ENCODE measurements around the gene SLC6A13.

The SLC6A13 gene

GRCh38 chr12:278046-278445 lies 15.4 kb upstream of the SLC6A13 start:
- Histone ChIP-seq H2AFZ (ENCODE audit: low read depth, low read length) (no peak overlapping the region), H3K9me3 (ENCODE audit: low read length) (no peaks in the 10 kb centered on the region), H3K36me3 (ENCODE audit: insufficient read depth, low read length) (peaks cover 19% of the 10 kb centered on the region), H3K4me1 (ENCODE audit: insufficient read depth, low read length) (no peaks in the 10 kb centered on the region), H3K4me3 (ENCODE audit: low read length) (no peak overlapping the region), H3K27me3 (ENCODE audit: insufficient read depth, low read length) (no peaks in the 10 kb centered on the region)

GRCh38 chr12:275812-276211 lies 13.2 kb upstream of the SLC6A13 start:
- H3K27me3 ChIP-seq (ENCODE audit: insufficient read depth, low read length) = no peaks in the 10 kb centered on the region
- no peak overlapping the region for H3K4me3 ChIP-seq (ENCODE audit: low read length)
- H3K36me3 ChIP-seq (ENCODE audit: insufficient read depth, low read length) = peaks cover 17% of the 10 kb centered on the region
- no peaks in the 10 kb centered on the region for H3K4me1 ChIP-seq (ENCODE audit: insufficient read depth, low read length)
- no peak overlapping the region for H2AFZ ChIP-seq (ENCODE audit: low read depth, low read length)
- H3K9me3 ChIP-seq (ENCODE audit: low read length) = no peaks in the 10 kb centered on the region

- Histone ChIP-seq H2AFZ (ENCODE audit: low read depth, low read length) (no peak overlapping the region), H3K9me3 (ENCODE audit: low read length) (no peaks in the 10 kb centered on the region), H3K4me3 (ENCODE audit: low read length) (no peak overlapping the region), H3K36me3 (ENCODE audit: insufficient read depth, low read length) (no peaks in the 10 kb centered on the region), H3K4me1 (ENCODE audit: insufficient read depth, low read length) (peaks cover under 1% of the 10 kb centered on the region), H3K27me3 (ENCODE audit: insufficient read depth, low read length) (no peaks in the 10 kb centered on the region)
These were observed 10.7 kb upstream of the SLC6A13 start for GRCh38 chr12:273382-273781.

GRCh38 chr12:272942-273341 lies 10.3 kb upstream of the SLC6A13 start:
- H3K4me3 ChIP-seq (ENCODE audit: low read length) = no peak overlapping the region
- no peaks in the 10 kb centered on the region for H3K27me3 ChIP-seq (ENCODE audit: insufficient read depth, low read length)
- no peak overlapping the region for H2AFZ ChIP-seq (ENCODE audit: low read depth, low read length)
- H3K9me3 ChIP-seq (ENCODE audit: low read length) = no peaks in the 10 kb centered on the region
- peaks cover 5% of the 10 kb centered on the region for H3K4me1 ChIP-seq (ENCODE audit: insufficient read depth, low read length)
- H3K36me3 ChIP-seq (ENCODE audit: insufficient read depth, low read length) = no peaks in the 10 kb centered on the region

- Histone ChIP-seq H2AFZ (ENCODE audit: low read depth, low read length) (no peak overlapping the region), H3K36me3 (ENCODE audit: insufficient read depth, low read length) (no peaks in the 10 kb centered on the region), H3K9me3 (ENCODE audit: low read length) (no peaks in the 10 kb centered on the region), H3K4me1 (ENCODE audit: insufficient read depth, low read length) (peaks cover 7% of the 10 kb centered on the region), H3K4me3 (ENCODE audit: low read length) (no peak overlapping the region), H3K27me3 (ENCODE audit: insufficient read depth, low read length) (no peaks in the 10 kb centered on the region)
These were observed 8.5 kb upstream of the SLC6A13 start for GRCh38 chr12:271161-271560.

- H3K36me3 ChIP-seq (ENCODE audit: insufficient read depth, low read length) = no peaks in the 10 kb centered on the region
- no peaks in the 10 kb centered on the region for H3K27me3 ChIP-seq (ENCODE audit: insufficient read depth, low read length)
- no peak overlapping the region for H2AFZ ChIP-seq (ENCODE audit: low read depth, low read length)
- no peaks in the 10 kb centered on the region for H3K9me3 ChIP-seq (ENCODE audit: low read length)
- peaks cover 7% of the 10 kb centered on the region for H3K4me1 ChIP-seq (ENCODE audit: insufficient read depth, low read length)
- no peak overlapping the region for H3K4me3 ChIP-seq (ENCODE audit: low read length)
These were observed 6.6 kb upstream of the SLC6A13 start for GRCh38 chr12:269191-269590.

GRCh38 chr12:268483-268840 lies 5.8 kb upstream of the SLC6A13 start:
- Histone ChIP-seq H3K27me3 (ENCODE audit: insufficient read depth, low read length) (no peaks in the 10 kb centered on the region), H3K9me3 (ENCODE audit: low read length) (no peaks in the 10 kb centered on the region), H3K4me3 (ENCODE audit: low read length) (no peak overlapping the region), H3K36me3 (ENCODE audit: insufficient read depth, low read length) (no peaks in the 10 kb centered on the region), H2AFZ (ENCODE audit: low read depth, low read length) (no peak overlapping the region), H3K4me1 (ENCODE audit: insufficient read depth, low read length) (peaks cover 7% of the 10 kb centered on the region)

- Histone ChIP-seq H3K9me3 (ENCODE audit: low read length) (no peaks in the 10 kb centered on the region), H3K27me3 (ENCODE audit: insufficient read depth, low read length) (no peaks in the 10 kb centered on the region), H3K4me3 (ENCODE audit: low read length) (no peak overlapping the region), H3K36me3 (ENCODE audit: insufficient read depth, low read length) (no peaks in the 10 kb centered on the region), H2AFZ (ENCODE audit: low read depth, low read length) (no peak overlapping the region), H3K4me1 (ENCODE audit: insufficient read depth, low read length) (peaks cover 8% of the 10 kb centered on the region)
These were observed 5.2 kb upstream of the SLC6A13 start for GRCh38 chr12:267581-268482.

- Histone ChIP-seq H3K4me3 (ENCODE audit: low read length) (no peak overlapping the region), H3K9me3 (ENCODE audit: low read length) (no peaks in the 10 kb centered on the region), H3K36me3 (ENCODE audit: insufficient read depth, low read length) (no peaks in the 10 kb centered on the region), H2AFZ (ENCODE audit: low read depth, low read length) (no peak overlapping the region), H3K4me1 (ENCODE audit: insufficient read depth, low read length) (peaks cover 8% of the 10 kb centered on the region), H3K27me3 (ENCODE audit: insufficient read depth, low read length) (no peaks in the 10 kb centered on the region)
These were observed 2.5 kb upstream of the SLC6A13 start for GRCh38 chr12:265096-265495.

- H2AFZ ChIP-seq (ENCODE audit: low read depth, low read length) = no peak overlapping the region
- H3K4me1 ChIP-seq (ENCODE audit: insufficient read depth, low read length) = peaks cover 8% of the 10 kb centered on the region
- no peaks in the 10 kb centered on the region for H3K9me3 ChIP-seq (ENCODE audit: low read length)
- H3K4me3 ChIP-seq (ENCODE audit: low read length) = no peak overlapping the region
- H3K36me3 ChIP-seq (ENCODE audit: insufficient read depth, low read length) = no peaks in the 10 kb centered on the region
- no peaks in the 10 kb centered on the region for H3K27me3 ChIP-seq (ENCODE audit: insufficient read depth, low read length)
These were observed 1.6 kb upstream of the SLC6A13 start for GRCh38 chr12:264269-264668.

GRCh38 chr12:263574-263973 lies 938 bp upstream of the SLC6A13 start:
- H3K36me3 ChIP-seq (ENCODE audit: insufficient read depth, low read length) = no peaks in the 10 kb centered on the region
- H3K27me3 ChIP-seq (ENCODE audit: insufficient read depth, low read length) = no peaks in the 10 kb centered on the region
- no peak overlapping the region for H2AFZ ChIP-seq (ENCODE audit: low read depth, low read length)
- no peak overlapping the region for H3K4me3 ChIP-seq (ENCODE audit: low read length)
- peaks cover 8% of the 10 kb centered on the region for H3K4me1 ChIP-seq (ENCODE audit: insufficient read depth, low read length)
- H3K9me3 ChIP-seq (ENCODE audit: low read length) = no peaks in the 10 kb centered on the region

- no peak overlapping the region for H2AFZ ChIP-seq (ENCODE audit: low read depth, low read length)
- H3K4me3 ChIP-seq (ENCODE audit: low read length) = no peak overlapping the region
- no peaks in the 10 kb centered on the region for H3K9me3 ChIP-seq (ENCODE audit: low read length)
- H3K36me3 ChIP-seq (ENCODE audit: insufficient read depth, low read length) = no peaks in the 10 kb centered on the region
- peaks cover 2% of the 10 kb centered on the region for H3K4me1 ChIP-seq (ENCODE audit: insufficient read depth, low read length)
- H3K27me3 ChIP-seq (ENCODE audit: insufficient read depth, low read length) = peaks cover 3% of the 10 kb centered on the region
These were observed 523 bp downstream of the SLC6A13 start for GRCh38 chr12:262113-262512.

GRCh38 chr12:257521-258321 lies 4.9 kb downstream of the SLC6A13 start:
- H3K27me3 ChIP-seq (ENCODE audit: insufficient read depth, low read length) = peaks cover 3% of the 10 kb centered on the region

More at GRCh38 chr12:257521-258321, 4.9 kb downstream of the SLC6A13 start:
- Histone ChIP-seq H3K4me1 (ENCODE audit: insufficient read depth, low read length) (no peaks in the 10 kb centered on the region), H3K9me3 (ENCODE audit: low read length) (no peaks in the 10 kb centered on the region), H2AFZ (ENCODE audit: low read depth, low read length) (no peak overlapping the region), H3K4me3 (ENCODE audit: low read length) (no peak overlapping the region), H3K36me3 (ENCODE audit: insufficient read depth, low read length) (no peaks in the 10 kb centered on the region)
